ENCODE results near the gene FUOM. TPM values are rescaled to one million over a fixed set of nuclear protein-coding genes. Genes with fewer than 3 reads are reported as not detected.

The FUOM gene, protein sequence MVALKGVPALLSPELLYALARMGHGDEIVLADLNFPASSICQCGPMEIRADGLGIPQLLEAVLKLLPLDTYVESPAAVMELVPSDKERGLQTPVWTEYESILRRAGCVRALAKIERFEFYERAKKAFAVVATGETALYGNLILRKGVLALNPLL
- total RNA-seq, result 27.2 TPM

DNA sequence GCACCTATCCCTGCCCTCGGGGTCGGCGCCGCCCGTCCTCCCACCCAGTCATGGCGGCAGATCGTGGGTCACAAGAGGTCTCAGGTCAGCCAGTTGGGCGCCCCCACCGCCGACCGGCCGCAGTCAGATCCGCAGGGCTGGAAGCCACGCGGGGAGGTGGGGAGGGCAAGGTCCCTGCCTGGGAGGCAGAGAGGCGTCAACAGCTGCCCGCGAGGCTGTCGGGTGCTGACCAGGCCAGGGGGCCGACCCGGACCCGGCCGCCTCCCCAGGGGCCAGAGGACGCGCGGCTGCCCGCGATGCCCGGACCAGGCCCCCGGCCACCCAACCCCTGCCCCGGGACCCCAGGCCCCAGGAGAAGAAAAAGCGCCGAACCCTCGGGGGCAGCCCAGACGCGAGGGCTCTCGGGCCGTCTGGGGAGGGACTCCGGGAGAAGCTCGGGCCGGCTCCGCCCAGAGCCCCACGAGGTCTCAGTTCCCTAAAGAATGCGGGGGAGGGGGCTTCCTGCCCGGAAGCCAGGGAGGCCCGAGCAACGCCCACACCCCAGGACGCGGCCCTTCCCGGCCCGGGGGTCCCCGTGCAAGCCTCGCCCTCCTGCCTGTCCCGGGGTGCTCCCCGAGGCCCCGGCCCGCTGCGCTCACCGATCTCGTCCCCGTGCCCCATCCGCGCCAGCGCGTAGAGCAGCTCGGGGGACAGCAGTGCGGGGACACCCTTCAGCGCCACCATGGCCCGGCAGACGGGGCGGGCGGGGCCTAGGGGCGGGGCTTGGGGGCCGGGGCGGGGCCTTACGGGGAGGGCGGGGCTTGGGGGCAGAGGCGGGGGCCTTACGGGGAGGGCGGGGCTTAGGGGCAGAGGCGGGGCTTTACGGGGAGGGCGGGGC lies at the start of gene FUOM:
Gene FUOM, minus strand, starts transcription at position 735 of the 877 bp plus-strand sequence. Its CDS starts 12 bp downstream, at position 723.

DNA sequence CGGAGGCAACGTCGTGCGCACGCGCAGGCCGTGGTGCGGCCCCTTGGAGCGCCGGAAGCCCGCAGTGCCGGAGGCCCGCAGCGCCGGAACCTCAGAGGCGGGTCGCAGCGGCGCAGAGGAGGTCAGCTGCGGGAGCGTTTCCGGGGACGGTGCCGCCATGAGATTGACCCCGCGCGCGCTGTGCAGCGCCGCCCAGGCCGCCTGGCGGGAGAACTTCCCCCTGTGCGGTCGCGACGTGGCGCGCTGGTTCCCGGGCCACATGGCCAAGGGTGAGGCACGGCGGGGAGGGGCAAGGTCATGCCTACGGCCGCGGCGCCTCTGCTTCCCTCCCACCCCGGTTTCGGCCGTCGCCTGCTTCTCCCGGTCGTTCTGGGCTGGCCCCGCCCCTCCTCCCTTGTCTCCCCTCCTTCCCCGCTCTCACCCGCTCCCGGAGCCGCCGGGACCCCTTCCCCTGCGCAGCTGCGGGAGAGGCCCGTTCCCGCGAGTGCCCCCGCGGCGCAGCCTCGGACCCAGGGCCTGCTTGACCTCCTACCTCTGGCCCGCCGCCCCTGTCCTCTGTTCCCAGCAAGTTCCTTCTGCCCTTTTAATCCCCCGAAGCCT lies 36.3 kb upstream of the FUOM start, which contains the start of gene MTG1:
Gene MTG1, plus strand, starts transcription at position 94 of the 600 bp plus-strand sequence. Its CDS starts 64 bp downstream, at position 158.

DNA sequence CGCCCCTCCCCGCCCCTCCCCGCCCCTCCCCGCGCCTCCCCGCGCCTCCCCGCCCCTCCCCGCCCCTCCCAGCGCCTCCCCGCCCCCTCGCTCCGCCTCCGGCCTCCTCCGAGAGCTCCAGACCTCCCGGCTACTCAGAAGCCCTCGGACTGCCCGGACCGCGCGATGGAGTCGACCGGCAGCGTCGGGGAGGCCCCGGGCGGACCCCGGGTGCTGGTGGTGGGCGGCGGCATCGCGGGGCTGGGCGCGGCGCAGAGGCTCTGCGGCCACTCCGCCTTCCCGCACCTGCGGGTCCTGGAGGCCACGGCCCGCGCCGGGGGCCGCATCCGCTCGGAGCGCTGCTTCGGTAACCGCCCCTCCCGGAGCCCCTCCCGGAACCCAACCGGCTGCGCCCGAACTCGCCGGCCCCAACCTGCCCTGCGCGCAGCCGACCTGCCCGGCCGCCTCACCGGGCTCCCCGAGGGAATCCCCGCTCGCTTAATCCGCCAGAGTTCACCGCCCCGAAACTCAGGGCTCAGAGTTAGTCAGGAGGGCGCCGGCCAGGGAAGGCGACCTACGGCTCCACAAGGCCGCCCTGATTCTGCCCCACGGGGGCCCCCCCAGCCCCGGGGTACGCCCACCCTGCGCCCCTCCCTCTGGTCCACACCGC lies 21.5 kb upstream of the FUOM start, which contains the start of gene PAOX:
Gene PAOX, plus strand, starts transcription at position 111 of the 649 bp plus-strand sequence. Its CDS starts 55 bp downstream, at position 166.

DNA sequence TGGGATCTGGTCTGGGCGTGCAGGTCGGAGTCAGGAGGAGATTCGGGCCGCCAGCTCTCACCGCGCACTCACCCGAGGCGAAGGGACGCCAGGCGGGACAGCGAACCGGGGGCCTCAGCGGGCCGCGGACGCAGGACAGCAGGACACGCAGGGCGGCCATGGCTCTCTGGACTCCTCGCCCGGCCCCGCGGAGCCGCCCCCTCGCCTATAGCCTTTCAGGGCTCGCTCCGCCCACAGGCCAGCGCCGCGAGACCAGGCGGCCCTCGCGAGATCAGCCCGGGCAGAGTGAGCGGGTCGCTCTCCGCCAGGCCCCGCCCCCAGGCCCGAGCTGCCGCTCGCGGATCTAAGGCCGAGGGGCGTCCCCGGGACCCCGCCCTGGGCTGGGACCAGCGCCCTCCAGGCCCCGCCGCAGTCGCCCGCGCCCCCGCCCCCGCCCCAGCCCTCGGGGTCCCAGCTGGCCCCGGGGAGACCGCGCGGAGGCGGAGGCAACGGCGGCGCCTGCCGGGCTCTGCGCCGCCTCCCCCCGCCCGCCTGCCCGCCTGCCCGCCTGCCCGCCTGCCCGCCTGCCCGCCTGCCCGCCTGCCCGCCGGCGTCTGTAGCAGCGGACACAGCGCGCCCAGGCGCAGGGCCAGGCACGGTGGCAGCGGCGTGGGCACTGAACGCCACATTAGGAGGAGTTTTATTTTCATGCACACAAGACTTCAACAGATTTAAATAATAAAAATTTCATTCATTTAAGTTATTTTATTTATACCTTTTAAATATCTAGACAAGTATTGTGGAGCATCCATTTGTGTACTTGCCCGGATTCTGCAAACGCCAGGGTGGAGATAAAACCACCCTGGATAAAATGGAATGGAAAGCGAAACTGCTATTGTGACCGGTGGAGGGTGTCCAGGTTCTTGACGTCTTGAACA lies 15.6 kb upstream of the FUOM start, which contains the start of gene ECHS1:
Gene ECHS1, minus strand, starts transcription at position 181 of the 917 bp plus-strand sequence. Its CDS starts 21 bp downstream, at position 160.

DNA sequence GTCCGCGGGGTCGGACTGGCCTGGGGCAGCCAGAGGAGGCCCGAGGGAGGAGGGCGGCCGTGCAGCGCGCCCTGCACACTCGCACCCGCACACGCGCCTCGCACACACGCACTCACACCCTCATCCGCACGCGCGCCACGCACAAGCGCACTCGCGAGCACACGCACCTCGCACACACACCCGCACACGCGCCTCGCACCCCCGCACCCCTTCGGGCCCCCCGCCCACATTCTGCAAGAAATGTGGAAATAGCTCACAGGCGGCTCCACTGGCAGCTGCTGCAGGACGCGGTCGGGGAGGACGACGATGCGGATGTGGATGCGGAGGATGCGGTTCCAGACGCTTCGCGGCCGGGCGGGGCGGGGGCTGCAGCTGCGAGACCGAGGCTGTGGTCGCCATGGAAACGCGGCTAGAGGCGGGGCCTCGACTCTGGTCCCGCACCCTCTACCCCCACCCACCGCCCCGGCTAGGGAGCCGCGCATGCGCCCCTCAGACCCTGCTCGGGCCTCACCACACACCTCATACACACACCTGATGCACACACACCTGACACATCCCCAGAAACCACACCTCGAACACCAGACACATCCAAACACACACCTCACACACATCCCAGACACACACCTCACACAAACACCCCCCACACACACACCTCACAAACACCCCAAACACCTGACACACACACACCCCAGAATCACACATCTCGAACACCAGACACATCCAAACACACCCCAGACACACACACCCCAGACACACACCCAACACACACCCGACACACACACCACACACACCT lies 21.0 kb downstream of the FUOM start, which contains the start of gene CALY:
Gene CALY, minus strand, starts transcription at position 320 of the 793 bp plus-strand sequence. CDS start 7,907 bp downstream, outside the sequence.

DNA sequence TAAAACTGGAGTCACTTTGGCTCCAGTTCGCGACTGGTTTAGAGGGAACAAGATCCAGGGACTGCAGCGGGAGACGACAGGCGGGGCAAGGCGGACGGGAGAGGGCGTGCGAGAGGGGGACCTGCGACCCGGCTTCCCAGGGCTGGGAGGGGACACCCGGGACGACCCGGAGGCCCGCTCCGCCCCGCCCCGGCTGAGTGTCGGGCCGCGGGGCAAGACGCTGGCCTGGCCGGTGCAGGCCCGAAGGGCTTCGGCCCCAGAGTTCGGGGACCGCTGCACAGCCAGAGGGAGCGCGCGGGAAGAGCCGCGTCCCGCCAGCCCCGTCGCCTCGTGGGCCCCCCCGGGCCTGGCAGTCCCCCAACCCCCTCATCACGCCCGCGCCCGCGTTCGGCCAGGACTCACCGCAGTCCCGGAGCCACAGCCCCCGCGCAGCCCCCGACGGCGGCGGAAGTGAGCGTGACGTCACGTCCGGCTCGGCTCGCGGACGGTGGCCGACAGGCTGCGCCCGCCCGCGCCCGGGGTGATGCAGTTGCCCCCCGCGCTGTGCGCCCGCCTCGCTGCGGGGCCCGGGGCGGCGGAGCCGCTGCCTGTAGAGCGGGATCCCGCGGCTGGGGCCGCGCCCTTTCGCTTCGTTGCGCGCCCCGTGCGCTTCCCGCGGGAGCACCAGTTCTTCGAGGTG lies 49.3 kb downstream of the FUOM start, which contains the start of the genes TUBGCP2 and ZNF511:
Gene TUBGCP2, minus strand, starts transcription at position 452 of the 679 bp plus-strand sequence. CDS start 5,931 bp downstream, outside the sequence.
Gene ZNF511, plus strand, starts transcription at position 494 of the 679 bp plus-strand sequence. Its CDS starts 30 bp downstream, at position 524.

Small RNAs within 50 kb of the gene (small RNA-seq; reads per million reads assigned to genes)
- gene AL360181.4 (ENCODE audit: low replicate concordance) (not detected), gene BANF1P2 (ENCODE audit: low replicate concordance) (not detected), gene MIR3944 (ENCODE audit: low replicate concordance) (not detected)

Other genes starting within 250 kb of the FUOM start
- 8.3 TPM for gene KNDC1, start 197.8 kb downstream of the FUOM start, total RNA-seq
- 0.35 TPM for gene UTF1, start 127.8 kb downstream of the FUOM start, total RNA-seq
- gene VENTX, start 120.2 kb downstream of the FUOM start, total RNA-seq, result 0.18 TPM
- gene ADAM8, start 81.2 kb downstream of the FUOM start, total RNA-seq, result 11.7 TPM
- gene TUBGCP2, start 49.1 kb downstream of the FUOM start, total RNA-seq, result 62.3 TPM
- 26.2 TPM for gene ZNF511, start 49.1 kb downstream of the FUOM start, total RNA-seq
- gene CALY, start 21.1 kb downstream of the FUOM start, total RNA-seq, result not detected
- 5.0 TPM for gene PRAP1, start 10.6 kb downstream of the FUOM start, total RNA-seq
- 65.7 TPM for gene ECHS1, start 15.3 kb upstream of the FUOM start, total RNA-seq
- 7.6 TPM for gene PAOX, start 21.2 kb upstream of the FUOM start, total RNA-seq
- gene MTG1, start 36.1 kb upstream of the FUOM start, total RNA-seq, result 46.5 TPM
- gene SPRN, start 66.6 kb upstream of the FUOM start, total RNA-seq, result 1.7 TPM
- gene SCART1, start 95.9 kb upstream of the FUOM start, total RNA-seq, result 4.5 TPM
- gene CYP2E1, start 169.3 kb upstream of the FUOM start, total RNA-seq, result 1.4 TPM
- not detected for gene SYCE1, start 207.6 kb upstream of the FUOM start, total RNA-seq

All from metanephros (tissue), 2 donors.